NCI-H1105 (cell line): ENCODE measurements around the gene LPIN1.
"Not testable (repeated sequence)": the region's sequence is repeated elsewhere in the genome, so short reads cannot be mapped to it uniquely, and the experiment has no call there.

Experiments used
- DNase-seq: peaks from one replicate; lab custom pipeline; 2025; lab: John Stamatoyannopoulos, UW

LPIN1 gene

GRCh38 chr2:11811036-11811654 is 64.7 kb downstream of the LPIN1 start:
- no peak for DNase-seq

GRCh38 chr2:11812466-11813248 is 66.2 kb downstream of the LPIN1 start:
- no peak for DNase-seq

GRCh38 chr2:11813345-11813744 is 66.9 kb downstream of the LPIN1 start:
- DNase-seq = not testable (repeated sequence)

- no peak for DNase-seq
Observed at GRCh38 chr2:11813951-11814350, 67.5 kb downstream of the LPIN1 start.

DNA sequence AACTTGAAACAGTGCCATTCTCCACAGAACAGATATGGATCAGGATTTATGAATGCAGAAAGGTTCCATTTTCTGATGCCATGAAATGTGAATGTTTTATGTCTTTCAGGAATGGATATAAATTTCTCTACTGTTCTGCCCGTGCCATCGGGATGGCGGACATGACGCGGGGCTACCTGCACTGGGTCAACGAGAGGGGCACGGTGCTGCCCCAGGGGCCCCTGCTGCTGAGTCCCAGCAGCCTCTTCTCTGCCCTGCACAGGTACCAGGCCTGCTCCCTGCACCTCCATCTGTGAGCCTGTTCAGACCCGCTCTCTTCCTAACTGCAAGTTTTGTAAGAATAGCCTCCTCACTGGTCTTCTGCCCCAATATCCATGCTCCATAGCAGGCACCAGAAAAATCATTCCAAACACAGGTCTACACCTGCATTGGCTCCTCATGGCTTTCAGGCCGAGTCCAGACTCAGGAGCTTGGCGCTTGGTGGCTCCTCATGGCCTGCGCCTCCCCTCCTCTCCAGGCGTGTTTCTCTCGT is 68.6 kb downstream of the LPIN1 start:
- DNase-seq = no peak

GRCh38 chr2:11816935-11817334 is 70.5 kb downstream of the LPIN1 start:
- DNase-seq = not testable (repeated sequence)

DNA sequence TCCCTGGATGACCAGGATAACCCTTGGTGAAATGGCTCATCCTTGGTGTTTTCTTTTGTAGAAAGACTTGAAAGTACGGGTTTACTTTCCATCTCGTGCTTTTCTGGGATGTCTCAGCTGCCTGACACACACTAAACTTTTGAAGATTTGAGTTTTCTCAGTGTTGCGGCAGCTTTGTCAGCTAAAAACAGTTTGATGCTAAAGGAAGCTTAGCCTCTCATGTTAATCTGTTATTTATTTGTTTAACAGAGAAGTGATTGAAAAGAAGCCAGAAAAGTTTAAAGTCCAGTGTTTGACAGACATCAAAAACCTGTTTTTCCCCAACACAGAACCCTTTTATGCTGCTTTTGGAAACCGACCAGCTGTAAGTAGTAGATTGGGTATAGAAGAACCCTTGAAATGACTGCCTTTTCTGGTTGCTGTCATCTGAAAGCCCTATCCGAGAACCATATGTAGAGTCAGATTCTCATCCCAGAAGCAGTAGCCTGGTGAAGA is 72.8 kb downstream of the LPIN1 start:
- DNase-seq = no peak

GRCh38 chr2:11820650-11821049 is 74.2 kb downstream of the LPIN1 start:
- DNase-seq = no peak

DNA sequence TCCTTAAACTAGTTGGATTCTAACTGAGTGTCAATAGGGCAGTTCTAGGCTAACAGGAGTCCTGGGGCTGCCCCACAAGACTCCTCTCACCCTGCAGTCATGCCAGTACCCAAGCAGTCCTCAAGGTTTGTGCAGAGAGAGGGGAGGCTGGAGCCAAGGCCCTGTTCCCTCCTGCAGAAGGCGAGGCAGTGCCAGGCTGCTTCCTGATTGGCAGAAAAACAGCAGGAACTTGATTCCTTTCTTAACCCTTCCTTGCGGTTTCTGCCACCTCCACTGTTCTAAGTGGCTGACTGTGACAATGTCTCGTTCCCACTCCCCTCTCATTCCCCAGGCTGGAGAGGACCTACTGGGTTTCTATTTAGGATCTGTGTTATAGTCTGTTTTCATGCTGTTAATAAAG is 75.3 kb downstream of the LPIN1 start:
- DNase-seq = no peak

GRCh38 chr2:11822359-11822745 is 75.9 kb downstream of the LPIN1 start:
- DNase-seq = not testable (repeated sequence)

- no peak for DNase-seq
Observed at GRCh38 chr2:11822746-11823451, 76.5 kb downstream of the LPIN1 start.

DNA sequence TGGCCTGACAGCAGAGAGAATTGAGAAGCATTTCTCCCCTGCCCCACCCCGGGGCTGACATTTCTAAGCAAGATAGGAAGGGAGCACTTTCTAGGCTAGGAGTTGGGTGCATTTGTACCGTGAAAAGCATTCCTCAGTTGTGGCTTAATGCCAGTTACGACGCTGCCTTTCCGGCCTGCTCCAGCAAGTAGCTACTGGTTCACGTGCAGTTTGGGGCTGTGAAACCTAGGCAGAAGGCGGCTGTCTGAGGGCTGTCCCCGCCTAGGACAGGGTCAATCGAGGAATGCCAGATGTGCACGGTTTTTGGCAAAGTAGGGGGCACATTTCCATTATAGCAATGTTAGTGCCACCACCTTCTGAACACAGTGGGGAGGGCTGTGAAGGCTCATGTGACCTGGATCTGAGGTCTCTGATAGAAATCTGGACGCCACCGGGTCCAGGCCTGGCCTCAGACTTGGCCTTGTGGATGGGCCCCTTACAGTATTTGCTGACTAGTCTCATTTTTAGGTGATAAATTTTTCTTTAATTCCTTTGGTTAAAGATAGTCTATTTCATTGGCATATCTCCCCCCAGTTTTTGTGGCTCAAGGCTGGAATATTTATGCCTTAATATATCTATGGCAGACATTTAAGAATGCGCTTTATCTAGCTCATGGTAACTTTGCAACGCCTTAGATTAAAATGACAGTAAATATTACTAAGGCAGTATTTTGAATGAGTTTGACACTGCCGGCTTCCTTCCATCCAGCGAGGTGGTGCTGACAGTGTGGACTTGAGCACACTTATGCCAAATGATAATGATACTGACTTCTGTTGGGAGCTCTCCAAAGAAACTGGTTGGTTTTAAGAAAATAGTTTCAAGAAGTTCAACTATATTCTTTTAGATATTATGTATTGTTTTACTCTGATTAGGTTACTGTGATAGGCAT is 78.7 kb downstream of the LPIN1 start:
- no peak for DNase-seq

- DNase-seq = no peak
Observed at GRCh38 chr2:11827547-11827946, 81.1 kb downstream of the LPIN1 start.

- DNase-seq = no peak
Observed at GRCh38 chr2:11828933-11829323, 82.5 kb downstream of the LPIN1 start.

GRCh38 chr2:11829324-11829946 is 83.0 kb downstream of the LPIN1 start:
- DNase-seq = peak; percentile 77

GRCh38 chr2:11829947-11830707 is 83.7 kb downstream of the LPIN1 start:
- DNase-seq = peak; percentile 53

- no peak for DNase-seq
Observed at GRCh38 chr2:11830708-11831301, 84.4 kb downstream of the LPIN1 start.

DNA sequence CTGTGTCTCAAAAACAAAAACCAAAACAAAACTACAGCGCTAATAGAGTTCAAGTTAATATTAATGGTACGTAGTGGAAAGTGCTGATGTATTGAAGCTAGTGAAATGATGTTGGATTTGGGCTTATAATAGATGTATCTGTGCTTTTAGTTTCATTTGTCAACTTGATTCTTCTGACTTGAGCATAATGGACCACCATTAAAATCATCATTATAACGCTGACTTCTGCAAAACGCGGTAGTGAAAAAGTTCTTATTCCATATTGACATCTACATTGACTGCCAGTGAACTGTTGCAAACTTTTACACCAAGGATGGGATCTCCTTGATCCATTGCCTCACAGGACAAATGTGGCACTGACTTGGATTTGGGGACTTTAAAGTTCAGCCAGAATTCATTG is 85.0 kb downstream of the LPIN1 start:
- no peak for DNase-seq

- DNase-seq = no peak
Observed at GRCh38 chr2:11832531-11832930, 86.1 kb downstream of the LPIN1 start.

- DNase-seq = no peak
Observed at GRCh38 chr2:11833601-11834000, 87.2 kb downstream of the LPIN1 start.
